SK-N-MC (cell line): ENCODE measurements around the gene CELSR3.

Source experiments
- EZH2 ChIP-seq: fragments of 200-600 bp; sonication (generic); IDR thresholded peaks from one replicate; pipeline ENCODE4 v1.6.1; 2017; ENCODE audit warnings: antibody characterized with exemption
- POLR2AphosphoS5 ChIP-seq: IDR thresholded peaks from 2 replicates; pipeline ENCODE4 v1.6.1; 2012; ENCODE audit warnings: mild to moderate bottlenecking, low read depth, low read length, borderline replicate concordance

GRCh38 chr3:48656841-48657281 lies 5.8 kb downstream of the CELSR3 start:
- no peak for TF ChIP-seq POLR2AphosphoS5
- no peak for TF ChIP-seq EZH2
